ENCODE results near the gene GABRA5.

The GABRA5 gene

GRCh38 chr15:26934848-26935247 is 68.0 kb downstream of the GABRA5 start:
- Histone ChIP-seq H3K4me3 (ENCODE audit: low read length) (no peak overlapping the region), H3K9ac (ENCODE audit: low read depth, low read length) (no peak overlapping the region), H3K4me1 (ENCODE audit: insufficient read depth, low read length) (no peaks in the 10 kb centered on the region), H3K27ac (ENCODE audit: low read length) (no peak overlapping the region), H3K36me3 (ENCODE audit: insufficient read depth, low read depth, low read length) (no peaks in the 10 kb centered on the region), H3K27me3 (ENCODE audit: insufficient read depth, low read length) (no peaks in the 10 kb centered on the region), H3K9me3 (ENCODE audit: insufficient read depth, low read depth, low read length) (no peaks in the 10 kb centered on the region)

DNA sequence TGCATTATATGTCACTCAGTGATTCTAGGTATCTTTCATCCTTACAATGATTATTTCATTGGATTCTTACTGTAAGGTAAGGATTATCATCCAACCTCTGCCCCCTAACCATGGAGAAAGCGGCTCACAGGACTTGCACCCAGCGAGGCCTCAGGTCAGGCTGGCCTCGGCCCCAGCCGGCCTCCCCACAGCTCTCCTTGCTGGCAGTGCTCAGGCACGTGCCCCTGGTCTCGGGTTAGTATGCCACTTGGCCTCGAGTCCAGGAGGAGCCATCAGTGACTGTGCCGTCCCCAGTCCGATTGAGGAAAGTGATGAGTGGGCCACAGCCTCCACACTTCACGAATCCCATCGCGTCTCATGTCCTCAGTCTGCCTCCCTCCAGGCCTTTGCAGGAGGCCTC is 68.5 kb downstream of the GABRA5 start:
- H3K27me3 ChIP-seq (ENCODE audit: insufficient read depth, low read length) = no peaks in the 10 kb centered on the region
- no peak overlapping the region for H3K4me3 ChIP-seq (ENCODE audit: low read length)
- no peak overlapping the region for H3K9ac ChIP-seq (ENCODE audit: low read depth, low read length)
- no peaks in the 10 kb centered on the region for H3K9me3 ChIP-seq (ENCODE audit: insufficient read depth, low read depth, low read length)
- no peaks in the 10 kb centered on the region for H3K4me1 ChIP-seq (ENCODE audit: insufficient read depth, low read length)
- no peaks in the 10 kb centered on the region for H3K36me3 ChIP-seq (ENCODE audit: insufficient read depth, low read depth, low read length)
- H3K27ac ChIP-seq (ENCODE audit: low read length) = no peak overlapping the region

GRCh38 chr15:26936502-26936901 is 69.6 kb downstream of the GABRA5 start:
- Histone ChIP-seq H3K4me3 (ENCODE audit: low read length) (no peak overlapping the region), H3K27me3 (ENCODE audit: insufficient read depth, low read length) (no peaks in the 10 kb centered on the region), H3K9ac (ENCODE audit: low read depth, low read length) (no peak overlapping the region), H3K36me3 (ENCODE audit: insufficient read depth, low read depth, low read length) (no peaks in the 10 kb centered on the region), H3K27ac (ENCODE audit: low read length) (no peak overlapping the region), H3K4me1 (ENCODE audit: insufficient read depth, low read length) (no peaks in the 10 kb centered on the region), H3K9me3 (ENCODE audit: insufficient read depth, low read depth, low read length) (no peaks in the 10 kb centered on the region)

GRCh38 chr15:26937134-26937533 is 70.3 kb downstream of the GABRA5 start:
- no peaks in the 10 kb centered on the region for H3K4me1 ChIP-seq (ENCODE audit: insufficient read depth, low read length)
- H3K4me3 ChIP-seq (ENCODE audit: low read length) = no peak overlapping the region
- H3K9ac ChIP-seq (ENCODE audit: low read depth, low read length) = no peak overlapping the region
- no peaks in the 10 kb centered on the region for H3K36me3 ChIP-seq (ENCODE audit: insufficient read depth, low read depth, low read length)
- no peak overlapping the region for H3K27ac ChIP-seq (ENCODE audit: low read length)
- H3K9me3 ChIP-seq (ENCODE audit: insufficient read depth, low read depth, low read length) = no peaks in the 10 kb centered on the region
- H3K27me3 ChIP-seq (ENCODE audit: insufficient read depth, low read length) = no peaks in the 10 kb centered on the region

- Histone ChIP-seq H3K27ac (ENCODE audit: low read length) (no peak overlapping the region), H3K4me3 (ENCODE audit: low read length) (no peak overlapping the region), H3K9ac (ENCODE audit: low read depth, low read length) (no peak overlapping the region), H3K36me3 (ENCODE audit: insufficient read depth, low read depth, low read length) (no peaks in the 10 kb centered on the region), H3K27me3 (ENCODE audit: insufficient read depth, low read length) (no peaks in the 10 kb centered on the region), H3K9me3 (ENCODE audit: insufficient read depth, low read depth, low read length) (no peaks in the 10 kb centered on the region), H3K4me1 (ENCODE audit: insufficient read depth, low read length) (no peaks in the 10 kb centered on the region)
Observed at GRCh38 chr15:26939398-26939797, 72.5 kb downstream of the GABRA5 start.

- H3K4me3 ChIP-seq (ENCODE audit: low read length) = no peak overlapping the region
- no peaks in the 10 kb centered on the region for H3K27me3 ChIP-seq (ENCODE audit: insufficient read depth, low read length)
- no peaks in the 10 kb centered on the region for H3K4me1 ChIP-seq (ENCODE audit: insufficient read depth, low read length)
- no peak overlapping the region for H3K27ac ChIP-seq (ENCODE audit: low read length)
- no peaks in the 10 kb centered on the region for H3K9me3 ChIP-seq (ENCODE audit: insufficient read depth, low read depth, low read length)
- H3K36me3 ChIP-seq (ENCODE audit: insufficient read depth, low read depth, low read length) = no peaks in the 10 kb centered on the region
- H3K9ac ChIP-seq (ENCODE audit: low read depth, low read length) = no peak overlapping the region
Observed at GRCh38 chr15:26941489-26941888, 74.6 kb downstream of the GABRA5 start.

- Histone ChIP-seq H3K36me3 (ENCODE audit: insufficient read depth, low read depth, low read length) (no peaks in the 10 kb centered on the region), H3K4me1 (ENCODE audit: insufficient read depth, low read length) (no peaks in the 10 kb centered on the region), H3K9ac (ENCODE audit: low read depth, low read length) (no peak overlapping the region), H3K4me3 (ENCODE audit: low read length) (no peak overlapping the region), H3K27me3 (ENCODE audit: insufficient read depth, low read length) (no peaks in the 10 kb centered on the region), H3K9me3 (ENCODE audit: insufficient read depth, low read depth, low read length) (no peaks in the 10 kb centered on the region), H3K27ac (ENCODE audit: low read length) (no peak overlapping the region)
Observed at GRCh38 chr15:26943866-26944265, 77.0 kb downstream of the GABRA5 start.

- Histone ChIP-seq H3K9ac (ENCODE audit: low read depth, low read length) (no peak overlapping the region), H3K4me3 (ENCODE audit: low read length) (no peak overlapping the region), H3K27ac (ENCODE audit: low read length) (no peak overlapping the region), H3K9me3 (ENCODE audit: insufficient read depth, low read depth, low read length) (no peaks in the 10 kb centered on the region), H3K4me1 (ENCODE audit: insufficient read depth, low read length) (no peaks in the 10 kb centered on the region), H3K36me3 (ENCODE audit: insufficient read depth, low read depth, low read length) (no peaks in the 10 kb centered on the region), H3K27me3 (ENCODE audit: insufficient read depth, low read length) (no peaks in the 10 kb centered on the region)
Observed at GRCh38 chr15:26945046-26945445, 78.2 kb downstream of the GABRA5 start.

GRCh38 chr15:26950001-26950400 is 83.1 kb downstream of the GABRA5 start:
- Histone ChIP-seq H3K27ac (ENCODE audit: low read length) (no peak overlapping the region), H3K36me3 (ENCODE audit: insufficient read depth, low read depth, low read length) (no peaks in the 10 kb centered on the region), H3K27me3 (ENCODE audit: insufficient read depth, low read length) (no peaks in the 10 kb centered on the region), H3K9me3 (ENCODE audit: insufficient read depth, low read depth, low read length) (peaks cover 10% of the 10 kb centered on the region), H3K9ac (ENCODE audit: low read depth, low read length) (no peak overlapping the region), H3K4me1 (ENCODE audit: insufficient read depth, low read length) (no peaks in the 10 kb centered on the region), H3K4me3 (ENCODE audit: low read length) (no peak overlapping the region)

DNA sequence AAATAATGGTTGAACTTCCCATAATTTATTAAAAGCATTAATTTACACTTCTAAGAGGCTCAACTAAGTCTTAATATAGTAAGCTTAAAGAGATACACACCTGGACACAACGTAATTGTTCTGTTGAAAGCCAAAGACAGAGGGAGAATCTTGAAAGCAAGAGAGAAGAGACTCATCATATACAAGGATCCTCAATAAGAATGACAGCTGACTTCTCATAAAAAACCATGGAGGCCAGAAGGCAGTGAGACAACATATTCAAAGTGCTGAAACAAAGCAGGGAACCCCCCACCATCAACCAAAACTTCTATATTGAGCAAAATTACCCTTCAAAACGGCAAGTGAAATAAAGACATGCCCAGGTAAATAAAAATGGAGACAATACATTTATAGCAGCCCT is 87.5 kb downstream of the GABRA5 start:
- H3K4me3 ChIP-seq (ENCODE audit: low read length) = no peak overlapping the region
- H3K27me3 ChIP-seq (ENCODE audit: insufficient read depth, low read length) = no peaks in the 10 kb centered on the region
- no peak overlapping the region for H3K27ac ChIP-seq (ENCODE audit: low read length)
- H3K4me1 ChIP-seq (ENCODE audit: insufficient read depth, low read length) = no peaks in the 10 kb centered on the region
- no peak overlapping the region for H3K9ac ChIP-seq (ENCODE audit: low read depth, low read length)
- H3K36me3 ChIP-seq (ENCODE audit: insufficient read depth, low read depth, low read length) = no peaks in the 10 kb centered on the region
- H3K9me3 ChIP-seq (ENCODE audit: insufficient read depth, low read depth, low read length) = peaks cover 13% of the 10 kb centered on the region

- H3K4me1 ChIP-seq (ENCODE audit: insufficient read depth, low read length) = peaks cover 3% of the 10 kb centered on the region; the same call in 1 of the 2 replicates
- H3K9ac ChIP-seq (ENCODE audit: low read depth, low read length) = peak overlapping the region; percentile 80; the same call in 1 of the 2 replicates
- peaks cover 78% of the 10 kb centered on the region for H3K27me3 ChIP-seq (ENCODE audit: insufficient read depth, low read length)
- H3K9me3 ChIP-seq (ENCODE audit: insufficient read depth, low read depth, low read length) = no peaks in the 10 kb centered on the region
- no peak overlapping the region for H3K27ac ChIP-seq (ENCODE audit: low read length)
- H3K36me3 ChIP-seq (ENCODE audit: insufficient read depth, low read depth, low read length) = no peaks in the 10 kb centered on the region
- H3K4me3 ChIP-seq (ENCODE audit: low read length) = peak overlapping the region; percentile 86
Observed at GRCh38 chr15:26967719-26968269, 100.9 kb downstream of the GABRA5 start.

- H3K4me1 ChIP-seq (ENCODE audit: insufficient read depth, low read length) = peaks cover 3% of the 10 kb centered on the region; the same call in 1 of the 2 replicates
- no peaks in the 10 kb centered on the region for H3K36me3 ChIP-seq (ENCODE audit: insufficient read depth, low read depth, low read length)
- no peak overlapping the region for H3K27ac ChIP-seq (ENCODE audit: low read length)
- H3K9me3 ChIP-seq (ENCODE audit: insufficient read depth, low read depth, low read length) = no peaks in the 10 kb centered on the region
- peaks cover 87% of the 10 kb centered on the region for H3K27me3 ChIP-seq (ENCODE audit: insufficient read depth, low read length)
- no peak overlapping the region for H3K4me3 ChIP-seq (ENCODE audit: low read length)
- H3K9ac ChIP-seq (ENCODE audit: low read depth, low read length) = no peak overlapping the region
Observed at GRCh38 chr15:26968806-26969205, 101.9 kb downstream of the GABRA5 start.

Measured in iPS-20b (cell line).